Heart right ventricle (tissue), 16 donors: ENCODE measurements around the gene ZCCHC14. TPM values are rescaled to one million over a fixed set of nuclear protein-coding genes. Genes with fewer than 3 reads are reported as not detected.
A peak's percentile ranks its signal among the peaks of the same experiment; 100 is the strongest.
"Not testable (repeated sequence)": the region's sequence is repeated elsewhere in the genome, so short reads cannot be mapped to it uniquely, and the experiment has no call there.

Experiments
- ATAC-seq, 8 donors: fragments of 200-7000 bp; cut with Tn5 transposase; one replicate each; pipeline ENCODE4 v1.9.1; 2020; ENCODE audit warnings: mild to moderate bottlenecking in 8 of 8, moderate library complexity in 8 of 8, moderate number of reproducible peaks in 1 of 8
- DNase-seq, 2 donors: peaks; one replicate each; pipeline ENCODE4 v3.0.0-alpha.2; 2020
- H3K27ac ChIP-seq, 10 donors: fragments of 200-600 bp; sonication (generic) in 2 of 10; one replicate each; pipeline versions ENCODE4 v1.5.0 to v1.8.0; 2020 to 2022; ENCODE audit warnings: mild to moderate bottlenecking in 3 of 10
- H3K27me3 ChIP-seq, 7 donors: fragments of 200-600 bp; one replicate each; pipeline ENCODE4 v1.8.0; 2021 to 2022; ENCODE audit warnings: mild to moderate bottlenecking in 2 of 7
- H3K36me3 ChIP-seq, 9 donors: fragments of 200-600 bp; sonication (generic) in 1 of 9; one replicate each; pipeline versions ENCODE4 v1.5.0 to v1.8.0; 2020 to 2022; ENCODE audit warnings: mild to moderate bottlenecking in 2 of 9
- H3K4me1 ChIP-seq, 9 donors: fragments of 200-600 bp; sonication (generic) in 1 of 9; one replicate each; pipeline versions ENCODE4 v1.5.0 to v1.8.0; 2020 to 2022; ENCODE audit warnings: mild to moderate bottlenecking in 4 of 9
- H3K4me3 ChIP-seq, 10 donors: fragments of 200-600 bp; sonication (generic) in 2 of 10; one replicate each; pipeline versions ENCODE4 v1.5.0 to v1.8.0; 2020 to 2022; ENCODE audit warnings: mild to moderate bottlenecking in 7 of 10, moderate library complexity in 2 of 10
- H3K9me3 ChIP-seq, 11 donors: fragments of 200-600 bp in 10 of 11; sonication (generic) in 2 of 11; one replicate each; pipeline versions ENCODE4 v1.5.0 to v1.8.0; 2013 to 2022; ENCODE audit warnings: mild to moderate bottlenecking in 2 of 11, control low read depth in 1 of 11, moderate library complexity in 1 of 11
- CTCF ChIP-seq, 9 donors: fragments of 200-600 bp; sonication (generic) in 2 of 9; IDR thresholded peaks; one replicate each; pipeline versions ENCODE4 v1.5.0 to v1.8.0; 2021 to 2022; ENCODE audit warnings: antibody characterized with exemption in 9 of 9, mild to moderate bottlenecking in 5 of 9, moderate library complexity in 1 of 9
- WGBS, 2 donors: extraction: QIAGEN DNeasy Blood & Tissue Kit; methylation state at CpG; one replicate each; pipeline ENCODE4 v1.1.7; 2013; ENCODE audit warnings: inconsistent platforms in 1 of 2; 5-methylcytosine and 5-hydroxymethylcytosine counted together
- intact Hi-C, 10 donors: fragments of 100-400 bp; cut with DNase I; formaldehyde crosslinking; loops; one replicate each; pipeline versions ENCODE4 v1.11.1 to v1.14.2; 2022
- polyA plus RNA-seq, 2 donors: library from polyadenylated mRNA; stranded (reverse); fragments of 200-250 nt; gene quantifications; one replicate each; pipeline ENCODE4 v1.2.3, GENCODE V29; 2013
- total RNA-seq, 10 donors: library from RNA; stranded (reverse); fragmentation: NEBNext Ultra II Directional in 3 of 10; extraction: Animal tissue kit (Norgen Biotek cat#: 25700) in 3 of 10; gene quantifications; one replicate each; pipeline versions ENCODE4 v1.2.1 to v1.2.4, GENCODE V29; 2021 to 2023
- donor health status: Arrhythmogenic right ventricular cardiomyopathy.
- donor health status: ischemic (EF 13 %, LVEDD 7.1; RV severe dilation, severe dysfunction).
- donor health status: healthy with polysubstance abuse.
- donor health status: DM: no; HTN: yes; CAD: no.
- donor health status: DM: no; HTN: no; CAD: no.
- donor health status: ischemic (EF 25% LVEDD 6.9; RV normal size, moderate dysfunction).
- donor health status: ischemic (EF 25% LVEDD 5.7; RV mildly dilated, moderate dysfunction).
- donor health status: healthy.
- donor health status: DM: yes; HTN: yes; CAD: no.
- donor health status: Ischemic cardiomyopathy.
- donor health status: ischemic (EF 35%, LVEDD 5.7; RV mildly dilated, moderate dysfunction).
- donor health status: nonischemic (EF 11% LVEDD 7.7; RV severe dilation, severe dysfunction).
- donor health status: DM: yes; HTN: yes; CAD: no.
- donor health status: PGD.
- donor health status: ischemic (EF 29% LVEDD 5.4; RV normal size, mild dysfunction).
- donor health status: nonischemic (EF 23%, LVEDD 6.1; RV moderate dilation, normal function).

ZCCHC14 gene
- total and polyA plus RNA-seq, 12 donors: 4.5 to 19.3 (median 15.7) TPM

DNA sequence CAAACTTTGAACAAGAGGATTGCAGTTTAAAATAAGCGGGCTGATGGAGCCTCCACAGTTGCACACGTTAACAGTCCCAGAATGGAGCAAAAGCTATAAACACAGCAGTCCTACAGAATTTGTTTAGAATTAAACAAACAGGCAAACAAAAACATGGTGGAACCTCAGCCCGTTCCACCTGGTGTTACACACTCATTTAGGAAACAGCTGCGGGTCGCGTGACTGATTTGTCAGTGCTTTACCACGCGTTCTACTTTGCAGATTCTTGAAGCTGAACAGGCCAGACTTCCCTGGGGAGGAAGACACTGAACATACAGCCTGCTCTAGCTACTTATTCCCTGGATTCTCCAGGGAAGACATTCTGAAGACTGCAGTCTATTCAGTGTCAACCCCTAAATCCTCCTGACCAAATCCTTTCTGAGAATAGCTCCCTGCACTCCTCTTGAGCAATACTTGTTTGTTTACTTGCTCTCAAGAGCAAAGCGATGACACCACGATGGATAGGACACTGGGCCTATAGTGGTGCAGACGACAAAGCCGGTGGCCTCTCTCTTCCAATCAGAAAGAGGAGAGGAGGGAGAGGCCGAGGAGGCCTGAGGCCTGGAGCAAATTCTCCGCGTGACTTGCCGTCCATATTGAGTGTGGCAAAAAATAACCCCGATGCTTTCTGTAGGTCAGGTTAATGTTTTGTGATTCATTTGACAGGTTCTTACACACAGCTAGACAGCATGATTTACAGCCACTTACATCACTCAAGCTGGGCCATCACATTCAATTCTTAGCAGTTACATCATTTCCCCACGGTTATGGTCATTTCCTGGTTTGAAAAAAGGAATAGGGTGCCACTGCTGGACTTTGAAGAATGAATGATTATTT, 104.6 kb downstream of the ZCCHC14 start:
- Histone ChIP-seq H3K4me3 (peak overlapping the region in 7 of 10 donors; percentile 23 to 41 (median 29)), H3K27me3 (no peaks in the 10 kb centered on the region), H3K27ac (peak overlapping the region; percentile 83 to 95 (median 88)), H3K9me3 (no peaks in the 10 kb centered on the region), H3K4me1 (peaks cover 10 to 45% (median 41%) of the 10 kb centered on the region in 9 donors), H3K36me3 (no peaks in the 10 kb centered on the region)
- 7 to 8% methylated on average over 18 of the region's 18 CpGs for WGBS, 2 donors
- ATAC-seq: peak; percentile 59 to 85 (median 74)
- TF ChIP-seq CTCF (IDR thresholded peaks at IDR 0.05): no peak
- peak; percentile 82 to 97 for DNase-seq
- intact Hi-C loops: loop anchor here in 2 of 10 donors (2.0 to 10.0 kb wide), 2 partner anchors 71 to 823 kb away; partner anchors contain the start of genes C16orf95 (in 1 of the 2) and FOXC2 (in 1 of the 2)

- not testable (repeated sequence) for DNase-seq, H3K36me3 ChIP-seq, H3K9me3 ChIP-seq, H3K27me3 ChIP-seq, ATAC-seq
- 78 to 82% methylated on average over 12 of the region's 12 CpGs for WGBS, 2 donors
- H3K4me3 ChIP-seq: peak overlapping the region; percentile 47 to 81 (median 66)
- H3K4me1 ChIP-seq: peaks cover 14 to 66% (median 59%) of the 10 kb centered on the region in 9 donors
- intact Hi-C loops: loop anchor here in 8 of 10 donors (5.0 to 10.0 kb wide), 4 partner anchors 58 to 820 kb away; partner anchors contain the start of genes C16orf95 (in 3 of the 8) and FOXC2 (in 1 of the 8)
- peak overlapping the region; percentile 74 to 92 (median 90) for H3K27ac ChIP-seq
These were observed 108.0 kb downstream of the ZCCHC14 start for GRCh38 chr16:87384875-87385167.

- intact Hi-C loops: loop anchor here in 8 of 10 donors (5.0 to 10.0 kb wide), 4 partner anchors 57 to 820 kb away; partner anchors contain the start of genes C16orf95 (in 3 of the 8) and FOXC2 (in 1 of the 8)
- peak in 2 of 9 donors; percentile 10 to 18 for TF ChIP-seq CTCF (IDR thresholded peaks at IDR 0.05)
- Histone ChIP-seq H3K36me3 (no peaks in the 10 kb centered on the region), H3K27me3 (no peaks in the 10 kb centered on the region), H3K27ac (peak overlapping the region; percentile 74 to 92 (median 90)), H3K4me1 (peaks cover 14 to 68% (median 62%) of the 10 kb centered on the region in 9 donors), H3K9me3 (no peaks in the 10 kb centered on the region), H3K4me3 (peak overlapping the region; percentile 47 to 81 (median 66))
- 4 to 5% methylated on average over 64 of the region's 64 CpGs for WGBS, 2 donors
- ATAC-seq (peak; percentile 25 to 66 (median 34)), DNase-seq (peak in 1 of 2 donors; percentile 67)
These were observed 108.5 kb downstream of the ZCCHC14 start for GRCh38 chr16:87384162-87384874.

DNA sequence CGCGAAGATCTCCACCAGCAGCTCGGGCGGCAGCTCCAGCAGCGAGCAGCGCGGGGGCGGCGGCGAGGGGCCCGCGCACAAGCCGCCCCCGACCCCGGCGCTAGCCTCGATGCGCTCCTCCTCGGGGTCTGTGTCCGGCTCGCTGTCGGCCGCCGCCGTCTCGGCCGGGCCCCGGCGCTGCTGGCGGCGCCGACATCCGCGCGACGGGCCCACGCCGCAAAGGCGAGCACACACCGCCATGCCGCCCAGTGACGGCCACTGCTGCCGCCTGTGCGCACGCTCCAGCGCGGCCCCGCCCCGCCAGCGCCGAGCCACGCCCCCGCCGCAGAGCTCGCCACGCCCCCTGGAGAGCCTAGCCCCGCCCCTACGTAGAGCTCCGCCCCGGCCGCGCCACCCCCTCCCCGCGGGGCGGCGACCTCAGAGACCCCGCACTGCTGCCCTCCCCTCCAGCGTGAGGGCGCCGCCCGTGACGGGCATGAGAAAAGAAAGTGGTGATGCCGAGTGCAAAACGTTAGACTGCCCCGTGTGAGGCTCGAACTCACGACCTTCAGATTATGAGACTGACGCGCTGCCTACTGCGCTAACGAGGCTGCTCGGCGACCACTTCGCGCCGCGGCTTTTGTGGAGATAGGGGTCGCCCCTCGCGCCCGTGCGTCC, 109.2 kb downstream of the ZCCHC14 start, which contains the start of gene FBXO31:
Gene FBXO31 (minus strand): TSS at position 272 of the 657 bp plus-strand sequence. CDS start 32 bp downstream, at position 240.
- intact Hi-C loops: loop anchor here in 8 of 10 donors (5.0 to 10.0 kb wide), 4 partner anchors 56 to 819 kb away; partner anchors contain the start of genes C16orf95 (in 3 of the 8) and FOXC2 (in 1 of the 8)
- ATAC-seq: peak; percentile 82 to 94 (median 88)
- Histone ChIP-seq H3K27me3 (no peaks in the 10 kb centered on the region), H3K27ac (peak within 1 kb of the TSS; percentile 74 to 92 (median 90)), H3K4me3 (peak within 1 kb of the TSS; percentile 47 to 81 (median 66)), H3K4me1 (peaks cover 14 to 67% (median 59%) of the 10 kb centered on the region in 9 donors), H3K9me3 (no peaks in the 10 kb centered on the region), H3K36me3 (no peaks in the 10 kb centered on the region)
- 0 to 1% methylated on average over 87 to 92 of the region's 92 CpGs for WGBS, 2 donors
- TF ChIP-seq CTCF (IDR thresholded peaks at IDR 0.05): no peak
- DNase-seq: peak; percentile 84 to 90
